ENCODE measurements around the gene GRID2IP. TPM values are rescaled to one million over a fixed set of nuclear protein-coding genes. Genes with fewer than 3 reads are reported as not detected.
A peak's percentile ranks its signal among the peaks of the same experiment; 100 is the strongest.

Gene GRID2IP
- total and polyA plus RNA-seq, 2 of the 8 experiments (the other 6 are each of a cell fraction or from before 2014, with no cell fraction given), result 0.80 to 1.3 TPM

DNA sequence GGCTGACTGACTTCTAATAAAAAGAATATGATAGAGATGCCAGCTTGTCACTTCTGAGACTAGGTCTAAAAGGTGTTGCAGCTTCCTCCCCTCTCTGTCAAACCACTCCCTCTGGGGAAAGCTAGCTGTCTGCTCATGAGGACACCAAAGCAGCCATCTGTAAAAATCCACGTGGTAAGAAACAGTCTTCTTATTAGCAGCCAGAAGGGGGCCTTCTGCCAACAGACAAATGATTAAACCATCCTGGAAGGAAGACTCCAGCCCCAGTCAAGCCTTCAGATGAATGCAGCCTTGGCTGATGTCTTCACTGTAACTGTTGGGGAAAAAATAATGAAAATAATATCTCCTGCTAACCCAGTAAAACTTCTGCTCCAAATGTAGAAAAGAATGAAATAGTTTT lies 61.6 kb downstream of the GRID2IP start (continued):
- no peak for TF ChIP-seq MAFK (IDR thresholded peaks at IDR 0.05; ENCODE audit: low read depth, low read length)
- no peak for TF ChIP-seq NRF1 (IDR thresholded peaks at IDR 0.05; ENCODE audit: low read depth, low read length)
- TF ChIP-seq RAD21 (IDR thresholded peaks at IDR 0.05 in 1 of 2, conservative IDR thresholded peaks at IDR 0.05 in 1 of 2; ENCODE audit: low read depth in 2 of 2, low read length in 2 of 2), result 0 out of 4 replicates have a peak, but pooled peaks of 1 of the 2 experiments have one; percentile 25
